Mesenchymal stem cell (in vitro differentiated cells and primary cell): ENCODE measurements around the gene DUSP1.
"Not testable (repeated sequence)": the region's sequence is repeated elsewhere in the genome, so short reads cannot be mapped to it uniquely, and the experiment has no call there.

Source experiments
- DNase-seq: peaks from one replicate; pipeline ENCODE4 v3.0.0-alpha.2; 2013
- H2AFZ ChIP-seq: one replicate; pipeline ENCODE4 v1.6.1; 2013; ENCODE audit warnings: low read depth, mild to moderate bottlenecking, control low read depth, inconsistent platforms, low read length, moderate library complexity
- H2AK5ac ChIP-seq: 2 replicates; pipeline ENCODE4 v1.6.1; 2013; ENCODE audit warnings: low read length, moderate library complexity, mild to moderate bottlenecking, inconsistent platforms; ENCODE audit not compliant: severe bottlenecking
- H2BK120ac ChIP-seq: one replicate; pipeline ENCODE4 v1.6.1; 2013; ENCODE audit warnings: low read depth, mild to moderate bottlenecking, inconsistent platforms, low read length, moderate library complexity
- H2BK12ac ChIP-seq, 2 experiments: one replicate each; pipeline ENCODE4 v1.6.1; 2013; ENCODE audit warnings: inconsistent platforms in 2 of 2, low read length in 2 of 2, mild to moderate bottlenecking in 2 of 2, moderate library complexity in 2 of 2, control low read depth in 1 of 2
- H2BK15ac ChIP-seq: one replicate; pipeline ENCODE4 v1.6.1; 2013; ENCODE audit warnings: mild to moderate bottlenecking, low read depth, inconsistent platforms; ENCODE audit not compliant: poor library complexity, severe bottlenecking
- H2BK5ac ChIP-seq: 2 replicates; pipeline ENCODE4 v1.6.1; 2013; ENCODE audit warnings: low read depth, mild to moderate bottlenecking, low read length, control low read depth, inconsistent platforms; ENCODE audit not compliant: poor library complexity, severe bottlenecking
- H3K14ac ChIP-seq, 2 experiments: one replicate each; pipeline ENCODE4 v1.6.1; 2013; ENCODE audit warnings: inconsistent platforms in 2 of 2, low read length in 2 of 2, control low read depth in 1 of 2, mild to moderate bottlenecking in 1 of 2, moderate library complexity in 1 of 2
- H3K18ac ChIP-seq, 2 experiments: one replicate each; pipeline ENCODE4 v1.6.1; 2013; ENCODE audit warnings: inconsistent platforms in 2 of 2, low read length in 2 of 2, control low read depth in 1 of 2, low read depth in 1 of 2, mild to moderate bottlenecking in 1 of 2
- H3K23ac ChIP-seq, 2 experiments: one replicate each; pipeline ENCODE4 v1.6.1; 2013; ENCODE audit warnings: inconsistent platforms in 2 of 2, low read length in 2 of 2, mild to moderate bottlenecking in 2 of 2, moderate library complexity in 2 of 2, control low read depth in 1 of 2
- H3K27ac ChIP-seq: 2 replicates; pipeline ENCODE4 v1.5.1; 2013; ENCODE audit warnings: mild to moderate bottlenecking, moderate library complexity, low read length, control low read depth, inconsistent platforms; ENCODE audit not compliant: poor library complexity, severe bottlenecking
- H3K27me3 ChIP-seq, 2 experiments: 2 replicates each; pipeline versions ENCODE4 v1.6.1 to v1.7.0; 2013; ENCODE audit warnings: low read length in 2 of 2, mild to moderate bottlenecking in 2 of 2, moderate library complexity in 2 of 2, control low read depth in 1 of 2, inconsistent platforms in 1 of 2; ENCODE audit not compliant: control insufficient read depth in 1 of 2, insufficient read depth in 1 of 2
- H3K36me3 ChIP-seq, 2 experiments: 2 replicates each; pipeline versions ENCODE4 v1.6.1 to v1.7.0; 2013; ENCODE audit warnings: low read length in 2 of 2, control low read depth in 1 of 2, inconsistent platforms in 1 of 2, low read depth in 1 of 2, mild to moderate bottlenecking in 1 of 2; ENCODE audit not compliant: insufficient read depth in 2 of 2, control insufficient read depth in 1 of 2
- H3K4ac ChIP-seq, 2 experiments: one replicate each; pipeline ENCODE4 v1.6.1; 2013; ENCODE audit warnings: inconsistent platforms in 2 of 2, low read length in 2 of 2, mild to moderate bottlenecking in 2 of 2, moderate library complexity in 2 of 2, control low read depth in 1 of 2, low read depth in 1 of 2
- H3K4me1 ChIP-seq: 2 replicates; pipeline ENCODE4 v1.6.1; 2013; ENCODE audit warnings: low read depth, low read length, control low read depth; ENCODE audit not compliant: control insufficient read depth, insufficient read depth
- H3K4me2 ChIP-seq: 2 replicates; pipeline ENCODE4 v1.6.1; 2013; ENCODE audit warnings: low read length, mild to moderate bottlenecking, inconsistent platforms; ENCODE audit not compliant: poor library complexity, severe bottlenecking
- H3K4me3 ChIP-seq, 2 experiments: 2 replicates each; pipeline versions ENCODE4 v1.5.1 to v1.7.0; 2013; ENCODE audit warnings: low read length in 2 of 2, mild to moderate bottlenecking in 2 of 2, control low read depth in 1 of 2, low read depth in 1 of 2; ENCODE audit not compliant: insufficient read depth in 1 of 2
- H3K79me1 ChIP-seq: replicated peaks from 2 replicates; pipeline ENCODE4 v1.6.1; 2013; ENCODE audit warnings: mild to moderate bottlenecking, control low read depth, low read length, inconsistent platforms; ENCODE audit not compliant: poor library complexity, severe bottlenecking
- H3K9ac ChIP-seq: 2 replicates; pipeline ENCODE4 v1.7.0; 2013; ENCODE audit warnings: mild to moderate bottlenecking, low read length, moderate library complexity
- H3K9me3 ChIP-seq: 2 replicates; pipeline ENCODE4 v1.7.0; 2013; ENCODE audit warnings: mild to moderate bottlenecking, low read length; ENCODE audit not compliant: control insufficient read depth
- H4K8ac ChIP-seq: one replicate; pipeline ENCODE4 v1.6.1; 2013; ENCODE audit warnings: inconsistent platforms, mild to moderate bottlenecking, low read length, moderate library complexity
- H4K91ac ChIP-seq: one replicate; pipeline ENCODE4 v1.6.1; 2013; ENCODE audit warnings: mild to moderate bottlenecking, low read length, inconsistent platforms
- WGBS: methylation state at CpG from one replicate; pipeline ENCODE4 v1.1.7; 2013; ENCODE audit warnings: mixed read lengths; 5-methylcytosine and 5-hydroxymethylcytosine counted together

The DUSP1 gene

GRCh38 chr5:172786736-172787462 lies 15.9 kb upstream of the DUSP1 start:
- H3K27ac ChIP-seq = no peak overlapping the region
- H3K9ac ChIP-seq = no peak overlapping the region
- no peaks in the 10 kb centered on the region for H3K9me3 ChIP-seq
- no peak for DNase-seq
- no peak overlapping the region for H3K4ac ChIP-seq
- 92% methylated on average over 7 of the region's 9 CpGs for WGBS
- H3K4me1 ChIP-seq = peaks cover 19% of the 10 kb centered on the region
- peak overlapping the region; percentile 38 to 51 for H2BK12ac ChIP-seq
- no peaks in the 10 kb centered on the region for H3K27me3 ChIP-seq
- no peak overlapping the region for H3K4me2 ChIP-seq
- H3K23ac ChIP-seq = peak overlapping the region in 1 of 2 experiments; percentile 47
- peak overlapping the region in 1 of 2 experiments; percentile 61 for H3K18ac ChIP-seq
- no peak overlapping the region for H2AFZ ChIP-seq
- H4K91ac ChIP-seq = peak overlapping the region; percentile 61
- H3K4me3 ChIP-seq = no peak overlapping the region
- no peaks in the 10 kb centered on the region for H3K79me1 ChIP-seq
- H2BK15ac ChIP-seq = no peak overlapping the region
- no peak overlapping the region for H2BK5ac ChIP-seq
- no peaks in the 10 kb centered on the region for H3K36me3 ChIP-seq
- peak overlapping the region; percentile 8 for H4K8ac ChIP-seq
- peak overlapping the region; percentile 19 for H2AK5ac ChIP-seq
- H3K14ac ChIP-seq = no peak overlapping the region
- H2BK120ac ChIP-seq = no peak overlapping the region

GRCh38 chr5:172785429-172786088 lies 14.6 kb upstream of the DUSP1 start:
- Histone ChIP-seq H2AK5ac (peak overlapping the region; percentile 20), H3K27ac (no peak overlapping the region), H3K4me2 (no peak overlapping the region), H2BK120ac (no peak overlapping the region), H3K4ac (no peak overlapping the region), H2BK12ac (peak overlapping the region in 1 of 2 experiments; percentile 21), H3K4me3 (no peak overlapping the region), H2BK5ac (no peak overlapping the region), H3K4me1 (peaks cover 17% of the 10 kb centered on the region), H3K79me1 (no peaks in the 10 kb centered on the region), H3K9me3 (no peaks in the 10 kb centered on the region), H2AFZ (no peak overlapping the region), H3K23ac (no peak overlapping the region), H2BK15ac (no peak overlapping the region), H3K18ac (no peak overlapping the region), H4K8ac (no peak overlapping the region), H3K36me3 (no peaks in the 10 kb centered on the region), H3K9ac (no peak overlapping the region), H3K27me3 (no peaks in the 10 kb centered on the region), H4K91ac (no peak overlapping the region), H3K14ac (no peak overlapping the region)
- DNase-seq = no peak
- WGBS = 90% methylated on average over 6 of the region's 7 CpGs

- not testable (repeated sequence) for H3K23ac ChIP-seq, H3K18ac ChIP-seq, H2BK120ac ChIP-seq, H3K9ac ChIP-seq, H3K9me3 ChIP-seq, H3K4ac ChIP-seq, H3K27me3 ChIP-seq, H3K36me3 ChIP-seq, H3K4me1 ChIP-seq, H3K79me1 ChIP-seq, H3K4me3 ChIP-seq, H2BK12ac ChIP-seq, H2BK15ac ChIP-seq, H3K4me2 ChIP-seq, H3K14ac ChIP-seq, H2BK5ac ChIP-seq, H4K91ac ChIP-seq, H2AK5ac ChIP-seq, H3K27ac ChIP-seq, DNase-seq, H2AFZ ChIP-seq, H4K8ac ChIP-seq
- 88% methylated on average over 3 of the region's 4 CpGs for WGBS
Measured at GRCh38 chr5:172784162-172784561, 13.2 kb upstream of the DUSP1 start.

- H2BK5ac ChIP-seq, H4K8ac ChIP-seq, DNase-seq, H3K79me1 ChIP-seq, H3K27me3 ChIP-seq, H3K4me3 ChIP-seq, H3K18ac ChIP-seq, H3K14ac ChIP-seq, H2BK12ac ChIP-seq, H2BK120ac ChIP-seq, H3K9ac ChIP-seq, H3K27ac ChIP-seq, H3K9me3 ChIP-seq, H3K4me1 ChIP-seq, H2AK5ac ChIP-seq, H4K91ac ChIP-seq, H3K4ac ChIP-seq, H3K23ac ChIP-seq, H3K4me2 ChIP-seq, H3K36me3 ChIP-seq, H2AFZ ChIP-seq, H2BK15ac ChIP-seq: not testable (repeated sequence)
- WGBS = 98% methylated on average over 5 of the region's 5 CpGs
Measured at GRCh38 chr5:172783319-172783718, 12.3 kb upstream of the DUSP1 start.
